HCEC 1CT (cell line): ENCODE data around the gene SYNDIG1L.

ENCODE experiments used
- DNase-seq: peaks from one replicate; pipeline ENCODE4 v3.0.0-alpha.2; 2017

The SYNDIG1L gene

DNA sequence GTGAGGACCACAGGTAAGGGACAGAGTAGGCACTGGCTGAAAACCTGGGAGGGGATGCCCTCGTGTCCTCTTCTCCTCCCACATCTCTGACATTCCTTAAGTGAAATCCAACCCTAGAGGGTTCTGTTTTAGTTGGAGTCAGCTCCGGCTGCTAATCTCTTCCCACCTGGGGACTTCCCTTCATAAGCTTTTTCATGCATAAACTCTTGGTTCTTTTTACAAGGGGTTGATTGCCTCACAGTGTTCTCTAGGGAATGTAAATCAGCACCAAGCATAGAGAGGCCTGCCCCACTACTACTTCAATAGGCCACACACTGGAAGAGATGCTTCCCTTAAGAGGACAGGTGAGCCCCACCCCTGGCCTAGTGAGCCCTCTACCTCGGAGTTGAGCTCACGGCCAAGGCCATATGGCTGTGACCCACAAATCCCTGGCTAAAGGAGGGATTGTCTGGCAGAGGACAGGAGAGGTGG is 3.2 kb upstream of the SYNDIG1L start:
- no peak for DNase-seq

- no peak for DNase-seq
These were observed 1.6 kb upstream of the SYNDIG1L start for GRCh38 chr14:74427651-74428050.

- no peak for DNase-seq
These were observed 347 bp downstream of the SYNDIG1L start for GRCh38 chr14:74425525-74426201.

- DNase-seq, result no peak
These were observed 1.4 kb downstream of the SYNDIG1L start for GRCh38 chr14:74424606-74425005.

DNA sequence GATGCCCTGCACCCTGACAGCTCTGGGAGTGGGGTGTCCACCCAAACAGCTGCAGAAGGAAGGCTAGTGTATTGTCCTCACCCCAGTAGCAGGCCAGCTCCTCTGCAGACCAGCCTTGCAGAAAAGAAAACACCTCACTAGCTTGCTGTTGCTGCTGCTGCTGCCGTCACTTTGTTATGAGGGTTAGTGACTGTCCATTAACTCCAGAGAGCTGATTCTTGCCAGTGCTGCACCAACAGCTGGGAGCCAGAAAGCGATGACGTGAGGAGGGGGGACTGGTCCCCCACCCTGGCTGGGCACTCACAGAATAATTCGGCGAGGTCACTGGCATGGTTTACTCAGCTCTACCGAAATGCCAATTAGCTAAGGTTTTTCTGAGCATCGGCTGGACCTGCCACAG is 2.8 kb downstream of the SYNDIG1L start:
- DNase-seq, result no peak

DNA sequence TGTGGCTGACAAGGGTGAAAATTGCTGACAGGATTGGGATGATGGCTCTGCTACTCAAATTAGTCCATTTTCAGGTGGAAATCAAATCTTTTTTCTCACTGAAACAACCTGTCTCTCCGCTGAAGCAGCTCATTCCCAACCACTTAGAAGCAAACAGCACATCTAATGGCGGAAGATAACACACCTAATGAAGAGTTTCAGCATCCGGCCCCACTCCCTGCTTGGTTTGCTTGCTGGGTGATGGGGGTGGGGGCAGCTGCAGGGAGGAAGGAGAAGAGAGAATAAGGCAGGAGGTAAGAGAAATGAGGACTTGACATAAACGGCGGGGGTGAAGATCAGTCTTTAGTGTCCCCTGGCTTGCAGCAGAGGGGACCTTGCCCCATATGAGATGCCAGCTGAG is 4.0 kb downstream of the SYNDIG1L start:
- DNase-seq, result no peak

DNA sequence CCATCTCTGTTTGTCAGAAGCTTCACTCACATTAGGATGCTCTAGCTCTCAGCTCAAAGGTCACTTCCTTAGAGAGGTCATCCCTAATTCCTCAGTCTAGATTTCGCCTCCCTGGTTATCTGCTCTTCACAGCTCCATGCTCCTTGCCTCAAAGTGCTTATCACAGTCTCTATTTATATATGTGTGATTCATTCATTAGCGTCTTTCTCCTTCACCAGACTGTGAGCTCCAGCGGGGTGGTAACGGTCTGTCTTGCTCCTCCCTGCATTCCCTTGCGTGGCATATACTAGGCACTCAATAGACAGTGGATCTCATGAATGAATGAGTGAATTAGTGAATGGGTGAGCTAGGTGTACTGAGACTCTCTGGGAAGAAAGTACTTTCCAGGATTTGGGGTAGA is 6.9 kb downstream of the SYNDIG1L start:
- no peak for DNase-seq

GRCh38 chr14:74418031-74418430 is 8.0 kb downstream of the SYNDIG1L start:
- no peak for DNase-seq

GRCh38 chr14:74417611-74418010 is 8.4 kb downstream of the SYNDIG1L start:
- no peak for DNase-seq

DNA sequence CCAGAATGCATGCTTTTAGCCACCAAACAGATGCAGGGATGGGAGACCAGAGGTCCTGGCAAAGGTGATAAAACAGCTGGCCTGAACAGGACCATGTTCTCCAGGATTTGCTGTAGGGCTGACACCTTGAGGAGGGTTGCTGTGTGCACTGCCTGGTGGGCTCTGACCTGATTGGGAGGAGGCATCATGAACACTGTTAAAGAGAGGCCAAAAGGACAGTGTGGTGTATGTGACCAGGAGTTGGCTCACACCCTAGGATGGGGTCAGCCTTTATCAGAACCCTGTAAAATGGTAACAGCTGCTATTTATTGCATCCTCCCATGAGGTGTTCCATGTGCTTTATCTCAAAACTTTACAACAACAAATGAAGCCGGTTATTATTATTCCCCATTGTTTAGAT is 8.8 kb downstream of the SYNDIG1L start:
- DNase-seq, result no peak

- DNase-seq, result no peak
These were observed 10.9 kb downstream of the SYNDIG1L start for GRCh38 chr14:74415115-74415437.

DNA sequence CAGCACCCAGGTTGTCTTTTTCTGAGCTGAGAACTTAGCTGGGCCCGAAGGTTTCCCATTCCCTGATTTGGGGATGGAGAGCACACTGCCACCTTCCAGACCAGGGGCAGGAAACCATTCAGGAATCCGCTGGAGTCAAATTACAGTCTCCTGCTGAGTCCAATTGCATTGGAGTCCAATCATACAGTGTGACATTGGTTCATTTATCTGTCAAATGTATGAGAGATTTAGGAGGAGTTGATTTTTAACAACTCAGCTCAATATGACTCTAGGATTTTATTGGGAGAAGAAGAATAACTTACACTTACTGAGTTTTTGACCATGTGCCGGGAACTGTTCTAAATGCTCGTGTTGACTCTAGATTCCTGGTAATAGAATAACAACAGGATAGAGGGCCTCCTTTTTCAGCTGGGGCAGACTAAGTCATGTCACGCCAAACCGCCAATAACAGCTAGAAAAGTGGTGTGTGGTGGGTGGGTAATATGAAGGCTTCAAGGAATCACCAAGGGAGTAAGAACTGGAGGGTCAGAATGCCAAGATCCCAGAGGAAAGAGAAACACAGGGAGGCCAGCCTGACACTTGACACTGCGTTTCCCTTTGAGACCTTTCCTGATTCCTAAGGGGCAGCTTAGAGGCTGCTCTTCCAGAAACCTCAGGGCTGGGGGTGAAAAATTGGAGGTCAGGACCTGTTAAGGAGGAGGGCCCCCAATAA is 11.5 kb downstream of the SYNDIG1L start:
- DNase-seq, result no peak

GRCh38 chr14:74413627-74414026 is 12.4 kb downstream of the SYNDIG1L start:
- no peak for DNase-seq

DNA sequence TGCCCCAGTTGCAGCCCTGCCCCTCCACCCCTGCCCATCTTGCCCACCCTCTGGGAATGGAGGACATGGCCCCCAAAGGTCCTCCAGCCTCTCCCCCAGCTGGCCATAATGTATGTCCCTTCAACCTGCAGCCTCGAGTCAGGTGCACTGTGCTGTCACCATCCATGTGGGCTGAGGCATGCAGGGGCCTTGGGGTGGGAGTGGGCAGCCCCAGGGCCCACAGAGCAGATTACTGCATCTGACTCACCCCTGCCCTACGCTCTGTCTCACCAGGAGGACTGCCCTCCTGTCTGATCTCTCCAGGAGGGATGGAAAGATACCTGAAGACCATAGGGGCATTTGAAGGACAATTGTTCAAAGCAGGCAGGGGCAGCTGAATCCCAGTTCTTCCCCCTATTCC is 13.3 kb downstream of the SYNDIG1L start:
- no peak for DNase-seq

GRCh38 chr14:74411671-74412070 is 14.3 kb downstream of the SYNDIG1L start:
- no peak for DNase-seq

DNA sequence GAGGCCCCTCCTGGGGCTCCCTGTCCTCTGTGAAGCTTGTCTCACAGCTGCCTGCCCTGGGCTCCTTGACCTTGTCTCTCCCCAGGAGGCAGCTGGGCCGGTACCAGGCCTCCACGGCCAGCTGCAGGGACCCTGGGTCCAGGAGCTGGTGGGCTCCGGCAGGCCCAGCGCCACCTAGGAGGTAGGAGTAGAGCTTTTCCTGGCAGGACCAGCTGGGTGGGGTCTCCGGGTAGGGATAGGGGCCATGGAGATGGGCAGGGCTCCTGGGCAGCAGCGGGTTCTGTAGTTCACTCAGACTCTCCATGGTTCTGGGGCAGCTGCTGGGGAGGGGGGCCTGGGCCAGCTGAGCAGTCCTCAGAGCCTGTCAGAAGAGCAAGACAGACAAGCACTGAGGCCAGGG is 16.6 kb downstream of the SYNDIG1L start:
- no peak for DNase-seq

GRCh38 chr14:74408870-74409269 is 17.1 kb downstream of the SYNDIG1L start:
- DNase-seq, result no peak

- no peak for DNase-seq
These were observed 18.2 kb downstream of the SYNDIG1L start for GRCh38 chr14:74407801-74408154.

DNA sequence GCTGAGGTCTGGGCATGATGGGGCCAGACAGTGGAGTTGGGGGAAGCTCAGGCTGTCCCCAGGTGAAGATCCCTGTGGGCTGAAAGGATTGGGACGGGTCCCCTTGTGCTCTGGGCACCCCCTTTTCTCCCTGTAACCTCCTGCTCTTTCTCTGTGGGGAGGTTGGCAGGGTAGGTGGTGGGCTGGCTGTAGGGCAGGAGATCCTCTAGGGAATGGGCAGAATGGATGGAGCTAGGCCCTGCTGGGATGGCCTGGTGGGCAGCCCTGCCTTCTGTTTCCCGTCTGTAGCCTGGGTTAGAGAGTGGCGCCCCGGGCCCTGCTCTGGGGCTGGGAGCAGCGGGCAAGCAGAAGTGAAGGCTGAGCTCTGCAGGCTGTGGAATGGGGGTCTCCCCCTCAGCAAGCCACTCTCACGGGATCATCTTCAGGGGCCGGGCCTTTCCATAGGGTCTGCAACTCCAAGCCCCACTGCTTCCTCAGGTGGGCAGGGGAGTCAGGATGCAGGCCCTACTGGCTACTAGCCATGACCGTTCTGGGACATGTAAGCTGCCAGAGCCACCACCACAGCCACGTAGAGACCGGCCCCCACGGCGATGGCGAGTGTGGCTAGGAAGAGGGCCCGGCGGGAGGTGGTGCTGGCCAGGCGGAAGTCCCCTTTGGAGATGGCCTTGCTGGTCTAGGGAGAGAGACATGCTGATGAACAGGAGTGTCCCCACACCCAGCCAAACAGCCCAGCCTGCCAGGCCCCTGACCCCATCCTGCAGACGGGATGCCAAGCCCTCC is 18.8 kb downstream of the SYNDIG1L start:
- DNase-seq, result no peak

DNA sequence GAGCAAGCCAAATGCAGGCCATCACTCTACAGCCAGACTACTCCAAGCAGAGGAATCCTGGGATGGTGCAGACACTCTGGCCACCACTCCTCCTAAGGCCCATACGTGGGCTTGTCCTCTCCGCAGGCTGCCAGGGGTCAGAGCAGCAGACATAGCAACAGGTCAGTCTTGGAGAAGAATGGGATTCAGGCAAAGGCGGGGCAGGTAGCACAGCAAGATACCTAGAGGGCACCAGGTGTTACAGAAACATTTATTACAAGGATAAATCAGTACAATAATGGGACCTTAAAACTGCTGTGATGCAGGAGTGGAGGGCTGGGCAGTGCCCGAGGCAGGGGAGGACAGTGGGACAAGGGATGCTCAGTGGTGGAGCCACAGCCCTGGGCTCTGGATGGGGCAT is 20.3 kb downstream of the SYNDIG1L start:
- DNase-seq, result no peak

DNA sequence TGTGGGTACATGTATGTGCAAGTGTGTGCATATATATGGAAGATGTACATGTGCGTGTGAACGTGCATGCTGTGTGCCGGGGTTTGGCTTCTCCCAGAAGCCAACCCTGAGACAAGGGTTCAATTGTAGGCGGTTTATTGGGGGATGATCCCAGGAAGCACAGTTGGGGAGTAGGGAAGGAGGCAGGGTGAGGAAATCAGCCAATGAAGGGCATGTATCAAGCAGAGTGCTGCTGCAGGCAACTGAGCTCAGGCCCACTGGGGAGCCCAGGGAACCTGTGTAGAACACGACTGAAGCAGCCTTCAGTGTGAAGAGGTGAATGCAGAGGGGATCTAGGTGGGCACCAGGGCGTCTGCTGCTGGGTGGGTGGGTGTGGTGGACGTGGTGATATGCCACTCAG is 21.6 kb downstream of the SYNDIG1L start:
- DNase-seq, result no peak

DNA sequence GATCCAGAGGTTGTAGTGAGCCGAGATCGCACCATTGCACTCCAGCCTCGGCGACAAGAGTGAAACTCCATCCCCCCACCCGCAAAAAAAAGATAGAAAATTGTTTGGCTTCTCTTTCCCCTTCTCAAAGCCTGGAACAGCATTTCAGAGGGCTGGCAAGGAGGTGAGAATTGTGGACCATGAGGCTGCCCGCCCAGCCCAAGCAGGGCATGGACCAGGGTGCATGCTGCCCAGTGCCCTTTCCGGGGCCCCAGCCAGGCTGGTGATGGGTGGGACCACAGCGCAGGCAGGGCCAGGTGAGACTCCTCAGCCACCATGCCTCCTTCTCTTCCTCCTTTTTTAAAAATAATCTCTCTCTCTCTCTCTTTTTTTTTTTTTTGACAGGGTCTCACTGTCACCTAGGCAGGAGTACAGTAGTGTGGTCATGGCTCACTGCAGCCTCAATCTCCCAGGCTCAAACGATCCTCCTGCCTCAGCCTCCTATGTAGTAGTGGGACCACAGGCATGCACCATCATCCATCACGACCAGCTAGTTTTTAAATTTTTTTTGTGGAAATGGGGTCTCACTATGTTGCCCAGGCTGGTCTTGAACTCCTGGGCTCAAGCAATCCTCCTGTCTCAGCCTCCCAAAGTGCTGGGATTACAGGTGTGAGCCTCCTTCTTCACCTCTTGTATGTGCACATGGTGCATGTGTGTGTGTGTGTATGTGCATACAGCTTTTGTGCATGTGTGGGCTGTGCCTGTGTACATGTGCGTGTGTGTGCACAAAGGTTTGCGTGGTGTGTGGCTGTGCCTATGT is 22.2 kb downstream of the SYNDIG1L start:
- no peak for DNase-seq
